Nephron progenitor cell (in vitro differentiated cells): Measurements from ENCODE around the gene EPHA4.
A peak's percentile ranks its signal among the peaks of the same experiment; 100 is the strongest.

ENCODE experiments used
- DNase-seq: peaks from one replicate; pipeline ENCODE4 v3.0.0; 2021
- H3K27ac Mint-ChIP-seq: 2 replicates; pipeline ENCODE4 v1.8.0; 2021; ENCODE audit warnings: mild to moderate bottlenecking, moderate library complexity, mixed read lengths
- H3K27me3 Mint-ChIP-seq: 2 replicates; pipeline ENCODE4 v1.8.0; 2021; ENCODE audit warnings: mild to moderate bottlenecking, low read depth, mixed read lengths; ENCODE audit not compliant: poor library complexity
- H3K36me3 Mint-ChIP-seq: 2 replicates; pipeline ENCODE4 v1.8.0; 2021; ENCODE audit warnings: low read depth, mixed read lengths
- H3K4me1 Mint-ChIP-seq: 2 replicates; pipeline ENCODE4 v1.8.0; 2021; ENCODE audit warnings: mixed read lengths
- H3K4me3 Mint-ChIP-seq: 2 replicates; pipeline ENCODE4 v1.8.0; 2021; ENCODE audit warnings: mild to moderate bottlenecking, moderate library complexity, mixed read lengths
- H3K9me3 Mint-ChIP-seq: 2 replicates; pipeline ENCODE4 v1.8.0; 2021; ENCODE audit warnings: mild to moderate bottlenecking, moderate library complexity, mixed read lengths
- CTCF ChIP-seq: fragments of 200-600 bp; sonication (generic); IDR thresholded peaks from 2 replicates; pipeline ENCODE4 v1.5.0; 2021; ENCODE audit warnings: antibody characterized with exemption

EPHA4 gene

GRCh38 chr2:221465776-221466175 is 106.3 kb downstream of the EPHA4 start:
- no peak for DNase-seq
- Mint-ChIP-seq H3K4me1 (peaks cover 75% of the 10 kb centered on the region), H3K27me3 (no peaks in the 10 kb centered on the region), H3K27ac (peak overlapping the region; percentile 67), H3K9me3 (no peaks in the 10 kb centered on the region), H3K4me3 (no peak overlapping the region), H3K36me3 (peaks cover 43% of the 10 kb centered on the region)
- no peak for TF ChIP-seq CTCF

- Mint-ChIP-seq H3K27me3 (no peaks in the 10 kb centered on the region), H3K9me3 (no peaks in the 10 kb centered on the region), H3K4me3 (no peak overlapping the region), H3K4me1 (peaks cover 70% of the 10 kb centered on the region), H3K27ac (no peak overlapping the region), H3K36me3 (peaks cover 38% of the 10 kb centered on the region)
- no peak for TF ChIP-seq CTCF
- DNase-seq: no peak
Measured at GRCh38 chr2:221464971-221465370, 107.1 kb downstream of the EPHA4 start.

GRCh38 chr2:221463241-221463896 is 108.7 kb downstream of the EPHA4 start:
- peaks cover 75% of the 10 kb centered on the region for H3K4me1 Mint-ChIP-seq
- H3K4me3 Mint-ChIP-seq: no peak overlapping the region
- no peaks in the 10 kb centered on the region for H3K9me3 Mint-ChIP-seq
- no peak for TF ChIP-seq CTCF
- no peaks in the 10 kb centered on the region for H3K27me3 Mint-ChIP-seq
- DNase-seq: no peak
- H3K27ac Mint-ChIP-seq: no peak overlapping the region
- peaks cover 28% of the 10 kb centered on the region for H3K36me3 Mint-ChIP-seq

GRCh38 chr2:221461901-221462300 is 110.2 kb downstream of the EPHA4 start:
- Mint-ChIP-seq H3K9me3 (no peaks in the 10 kb centered on the region), H3K4me3 (no peak overlapping the region), H3K4me1 (peaks cover 62% of the 10 kb centered on the region), H3K27ac (no peak overlapping the region), H3K36me3 (peaks cover 39% of the 10 kb centered on the region), H3K27me3 (no peaks in the 10 kb centered on the region)
- DNase-seq: no peak
- TF ChIP-seq CTCF: no peak

- Mint-ChIP-seq H3K27ac (no peak overlapping the region), H3K4me3 (no peak overlapping the region), H3K27me3 (no peaks in the 10 kb centered on the region), H3K36me3 (peaks cover 51% of the 10 kb centered on the region), H3K4me1 (peaks cover 62% of the 10 kb centered on the region), H3K9me3 (no peaks in the 10 kb centered on the region)
- DNase-seq: no peak
- no peak for TF ChIP-seq CTCF
Measured at GRCh38 chr2:221460136-221460535, 112.0 kb downstream of the EPHA4 start.

- TF ChIP-seq CTCF: no peak
- Mint-ChIP-seq H3K36me3 (peaks cover 63% of the 10 kb centered on the region), H3K4me1 (peaks cover 49% of the 10 kb centered on the region), H3K27ac (no peak overlapping the region), H3K9me3 (no peaks in the 10 kb centered on the region), H3K4me3 (no peak overlapping the region), H3K27me3 (no peaks in the 10 kb centered on the region)
- DNase-seq: no peak
Measured at GRCh38 chr2:221458578-221458977, 113.5 kb downstream of the EPHA4 start.
